AG04450 (cell line): Measurements from ENCODE around the gene WNT1. TPM values are rescaled to one million over a fixed set of nuclear protein-coding genes. Genes with fewer than 3 reads are reported as not detected.

ENCODE experiments used
- CTCF ChIA-PET: fragments of 300-600, 350-600 bp; formaldehyde crosslinking; extraction: SDS; loops from one replicate; lab custom pipeline; 2022; ENCODE audit warnings: antibody characterized with exemption, inconsistent platforms; lab: Charles Lee
- POLR2A ChIA-PET: fragments of 350-600 bp; formaldehyde crosslinking; extraction: SDS; loops from one replicate; lab custom pipeline; 2021; ENCODE audit warnings: antibody characterized with exemption, inconsistent platforms; lab: Yijun Ruan, JAX
- DNase-seq: peaks from one replicate; pipeline ENCODE4 v3.0.0-alpha.2; 2011; ENCODE audit warnings: low read depth, low spot score
- H3K27ac ChIP-seq: one replicate; pipeline ENCODE4 v1.5.1; 2012; ENCODE audit warnings: low read depth, low read length, control low read depth
- H3K27me3 ChIP-seq: one replicate; pipeline ENCODE4 v1.6.0; 2012; ENCODE audit warnings: low read length; ENCODE audit not compliant: control insufficient read depth, insufficient read depth
- H3K4me3 ChIP-seq: 2 replicates; pipeline ENCODE4 v1.5.1; 2011; ENCODE audit warnings: mild to moderate bottlenecking, low read depth, low read length, control low read depth
- H3K9me3 ChIP-seq: 2 replicates; pipeline ENCODE4 v1.5.1; 2012; ENCODE audit warnings: low read length; ENCODE audit not compliant: control insufficient read depth, insufficient read depth
- polyA plus RNA-seq: library from polyadenylated mRNA; depleted of rRNA; stranded (reverse); fragments of >200 nt; gene quantifications from 2 replicates; pipeline ENCODE4 v1.2.3, GENCODE V29; 2011
- TF ChIP-seq, protein P1 (sequence below): IDR thresholded peaks from 2 replicates; pipeline ENCODE4 v1.5.1; 2011; ENCODE audit warnings: low read depth, low read length, control low read depth, inconsistent platforms

WNT1 gene
- polyA plus RNA-seq, 1 experiment, result not detected

DNA sequence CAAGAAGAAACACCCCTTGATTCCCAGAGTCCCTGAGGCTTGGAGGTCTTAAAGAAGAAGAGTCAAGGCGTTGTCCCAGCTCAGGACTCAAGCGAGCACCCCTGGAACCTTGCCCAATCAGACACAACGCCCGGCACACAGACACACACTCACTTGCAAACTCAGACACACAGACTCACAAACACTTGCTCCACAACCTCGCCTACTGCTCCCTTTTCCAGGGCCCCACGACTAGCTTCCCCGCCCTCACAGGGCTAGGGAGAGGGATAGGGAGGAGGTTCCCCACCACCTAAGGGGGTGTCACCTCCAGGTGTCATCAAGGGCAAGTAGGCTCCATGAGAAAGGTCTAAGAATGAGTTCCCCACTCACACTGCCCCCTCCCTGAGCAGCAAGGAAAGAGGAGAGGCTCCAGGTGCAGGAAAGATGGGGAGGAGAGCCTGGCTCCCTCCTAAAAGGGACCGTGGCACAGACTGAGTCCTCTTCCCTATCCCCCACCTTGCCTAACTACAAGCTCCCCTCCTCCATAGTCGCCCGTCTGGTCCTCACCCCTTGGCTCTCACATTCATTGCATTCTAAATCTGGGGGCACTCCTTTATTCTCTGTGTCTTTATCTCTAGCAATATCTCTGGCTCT is 7.3 kb upstream of the WNT1 start:
- TF ChIP-seq, protein P1, sequence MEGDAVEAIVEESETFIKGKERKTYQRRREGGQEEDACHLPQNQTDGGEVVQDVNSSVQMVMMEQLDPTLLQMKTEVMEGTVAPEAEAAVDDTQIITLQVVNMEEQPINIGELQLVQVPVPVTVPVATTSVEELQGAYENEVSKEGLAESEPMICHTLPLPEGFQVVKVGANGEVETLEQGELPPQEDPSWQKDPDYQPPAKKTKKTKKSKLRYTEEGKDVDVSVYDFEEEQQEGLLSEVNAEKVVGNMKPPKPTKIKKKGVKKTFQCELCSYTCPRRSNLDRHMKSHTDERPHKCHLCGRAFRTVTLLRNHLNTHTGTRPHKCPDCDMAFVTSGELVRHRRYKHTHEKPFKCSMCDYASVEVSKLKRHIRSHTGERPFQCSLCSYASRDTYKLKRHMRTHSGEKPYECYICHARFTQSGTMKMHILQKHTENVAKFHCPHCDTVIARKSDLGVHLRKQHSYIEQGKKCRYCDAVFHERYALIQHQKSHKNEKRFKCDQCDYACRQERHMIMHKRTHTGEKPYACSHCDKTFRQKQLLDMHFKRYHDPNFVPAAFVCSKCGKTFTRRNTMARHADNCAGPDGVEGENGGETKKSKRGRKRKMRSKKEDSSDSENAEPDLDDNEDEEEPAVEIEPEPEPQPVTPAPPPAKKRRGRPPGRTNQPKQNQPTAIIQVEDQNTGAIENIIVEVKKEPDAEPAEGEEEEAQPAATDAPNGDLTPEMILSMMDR, result no peak
- no peak overlapping the region for H3K27ac ChIP-seq
- POLR2A ChIA-PET, result interaction anchor here (2.1 kb wide), 1 partner anchor 13 kb away, joined by 13 read pairs; the partner anchor contains the start of gene ARF3
- CTCF ChIA-PET, result interaction anchor here (1.4 to 5.1 kb wide), 3 partner anchors 17 to 118 kb away, joined by 3 to 28 read pairs (median 10); no protein-coding TSS in a partner anchor
- H3K9me3 ChIP-seq, result no peaks in the 10 kb centered on the region; the same call in 1 of the 2 replicates
- DNase-seq, result no peak
- no peak overlapping the region; the same call in 1 of the 2 replicates for H3K4me3 ChIP-seq
- peaks cover 40% of the 10 kb centered on the region for H3K27me3 ChIP-seq

DNA sequence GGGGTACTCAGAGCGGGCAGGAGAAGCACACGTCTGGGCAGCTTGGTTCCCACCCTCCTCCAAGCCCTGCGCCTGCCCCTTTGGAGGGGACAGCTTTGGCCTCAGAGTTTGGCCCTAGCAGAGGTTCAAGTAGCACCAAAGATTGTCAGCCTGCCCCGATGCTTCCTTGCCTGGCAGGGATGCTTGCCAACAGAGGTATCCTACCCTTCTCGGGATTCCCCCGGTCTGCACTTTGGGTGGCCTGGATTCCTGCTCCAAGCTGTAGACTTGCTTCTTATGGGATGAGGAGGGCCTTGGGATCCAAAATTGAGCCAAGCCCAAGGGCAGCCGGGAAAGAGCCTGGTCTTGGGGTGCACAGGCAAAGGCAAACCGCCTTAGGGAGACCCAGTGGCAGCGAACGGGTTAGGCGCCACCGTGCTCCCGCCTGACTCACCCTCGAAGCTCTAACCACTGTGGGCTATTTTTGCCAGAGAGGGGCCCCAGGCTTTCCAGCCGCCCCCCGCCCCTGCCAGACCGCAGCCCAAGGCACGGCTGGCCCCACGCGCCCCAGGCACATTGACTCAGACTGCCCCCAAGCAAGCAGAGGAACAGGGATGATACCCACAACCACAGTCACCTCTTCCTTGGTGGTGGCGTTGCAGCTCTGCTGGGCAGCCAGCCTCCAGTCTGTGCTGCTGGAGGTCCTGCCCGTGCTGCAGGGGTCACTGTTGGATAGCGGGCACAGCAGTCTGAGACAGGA is 5.7 kb upstream of the WNT1 start:
- H3K9me3 ChIP-seq, result no peaks in the 10 kb centered on the region; the same call in 1 of the 2 replicates
- CTCF ChIA-PET, result interaction anchor here (1.0 to 2.0 kb wide), 2 partner anchors 11 to 16 kb away, joined by 3 to 10 read pairs; no protein-coding TSS in a partner anchor

DNA sequence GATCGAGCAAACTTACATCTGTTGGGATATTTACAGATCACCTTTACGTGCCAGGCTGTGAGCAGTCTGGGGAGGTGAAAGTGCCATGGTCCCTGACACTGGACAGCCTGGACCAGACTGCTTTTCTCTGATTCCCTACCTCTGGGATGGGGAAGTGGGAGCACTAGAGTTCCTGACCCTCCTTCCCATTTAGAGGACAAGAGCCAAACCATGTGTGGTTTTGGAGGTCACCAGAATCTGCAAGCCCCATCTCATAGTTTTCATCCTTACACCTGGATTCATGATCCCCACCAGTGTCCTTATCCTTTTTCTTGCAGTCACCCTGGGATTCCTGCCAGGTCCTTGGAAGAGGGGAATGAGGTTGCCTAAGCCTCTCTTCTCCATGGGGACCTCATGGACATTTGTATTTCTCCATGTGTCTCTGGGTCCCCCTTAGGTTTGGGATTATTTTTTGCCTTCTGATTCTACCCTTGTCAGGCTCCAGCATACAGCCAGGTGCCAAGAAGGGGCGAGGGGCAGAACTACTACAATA is 5.1 kb upstream of the WNT1 start:
- no peak for DNase-seq
- no peak overlapping the region for H3K27ac ChIP-seq
- H3K27me3 ChIP-seq, result peaks cover 42% of the 10 kb centered on the region
- H3K9me3 ChIP-seq, result no peaks in the 10 kb centered on the region; the same call in 1 of the 2 replicates
- no peak overlapping the region for H3K4me3 ChIP-seq
- CTCF ChIA-PET, result interaction anchor here (0.6 to 11.8 kb wide), 9 partner anchors 10 to 1873 kb away, joined by 3 to 95 read pairs (median 3); no protein-coding TSS in a partner anchor
- POLR2A ChIA-PET, result interaction anchor here (0.7 to 2.1 kb wide), 2 partner anchors 16 to 23 kb away, joined by 5 to 13 read pairs; partner anchors contain the start of gene ARF3
- TF ChIP-seq, protein P1, result no peak

More for the DNA sequence above, 5.7 kb upstream of the WNT1 start:
- peaks cover 37% of the 10 kb centered on the region for H3K27me3 ChIP-seq
- no peak for DNase-seq
- H3K27ac ChIP-seq, result no peak overlapping the region
- POLR2A ChIA-PET, result interaction anchor here (2.1 kb wide), 1 partner anchor 15 kb away, joined by 13 read pairs; the partner anchor contains the start of gene ARF3
- TF ChIP-seq, protein P1, result 0 out of 2 replicates have a peak, but pooled peaks have one; percentile 9
- H3K4me3 ChIP-seq, result no peak overlapping the region

DNA sequence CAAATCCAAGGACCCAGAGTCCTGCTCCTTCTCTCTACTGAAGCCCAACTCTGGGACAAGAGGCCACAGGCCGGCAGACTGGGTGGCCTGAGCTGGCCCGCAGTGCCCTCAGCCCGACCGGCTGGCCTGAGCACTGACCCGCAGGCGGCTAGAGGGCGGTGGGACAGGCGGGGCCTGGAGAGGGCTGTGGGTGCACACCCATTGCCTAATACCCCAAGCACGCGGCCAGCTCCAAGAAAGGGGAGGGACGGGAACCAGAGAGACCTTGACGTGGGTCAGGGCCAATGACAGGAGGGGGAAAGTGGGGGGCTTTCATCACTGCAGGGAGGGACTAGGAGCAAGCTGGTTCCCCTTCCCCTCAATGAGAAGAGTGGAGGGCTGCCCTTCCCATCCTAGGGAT is 4.6 kb upstream of the WNT1 start:
- CTCF ChIA-PET, result interaction anchor here (0.6 to 11.8 kb wide), 9 partner anchors 13 to 1873 kb away, joined by 3 to 95 read pairs (median 3); partner anchors contain the start of gene ARF3
- no peak for DNase-seq
- H3K27me3 ChIP-seq, result peaks cover 47% of the 10 kb centered on the region
- TF ChIP-seq, protein P1, result no peak
- H3K9me3 ChIP-seq, result no peaks in the 10 kb centered on the region; the same call in 1 of the 2 replicates
- H3K27ac ChIP-seq, result no peak overlapping the region
- POLR2A ChIA-PET, result interaction anchor here (0.7 kb wide), 1 partner anchor 22 kb away, joined by 5 read pairs; no protein-coding TSS in a partner anchor
- H3K4me3 ChIP-seq, result no peak overlapping the region
